Measurements from ENCODE around the gene KCNJ13. TPM values are rescaled to one million over a fixed set of nuclear protein-coding genes. Genes with fewer than 3 reads are reported as not detected.

Gene KCNJ13
- polyA plus RNA-seq, 2 of the 4 experiments (the other 2 are of a cell fraction), result not detected

GRCh38 chr2:232781765-232782164, 5.4 kb upstream of the KCNJ13 start:
- no peak overlapping the region for H3K4me3 ChIP-seq
- H3K4me2 ChIP-seq, result peak overlapping the region; percentile 36
- ATAC-seq, result peak in 1 of 2 experiments; percentile 71; a peak in 3 of 6 replicates
- CTCF ChIA-PET, result no interaction called here
- H3K27ac ChIP-seq, result 0 out of 6 replicates have a peak overlapping the region, but pooled peaks of 1 of the 2 experiments have one; percentile 23
- FAIRE-seq, result peak; percentile 46
- TF ChIP-seq NR3C1 (IDR thresholded peaks at IDR 0.05) (no peak), ELK1 (IDR thresholded peaks at IDR 0.05; ENCODE audit: low read depth, low read length) (no peak), PHF8 (IDR thresholded peaks at IDR 0.05; ENCODE audit: borderline replicate concordance, low read depth) (no peak), CTCF (IDR thresholded peaks at IDR 0.05) (no peak), KDM5A (IDR thresholded peaks at IDR 0.05) (no peak)
- DNase-seq (ENCODE audit: low read depth in 1 of 2, low spot score in 1 of 2), result peak; percentile 30 to 37
- H3K4me1 ChIP-seq, result peaks cover 12% of the 10 kb centered on the region
- POLR2A ChIA-PET, result no interaction called here
- no peaks in the 10 kb centered on the region for H3K9me3 ChIP-seq

- Histone ChIP-seq H3K27ac (no peak overlapping the region), H3K4me3 (no peak overlapping the region), H3K9me3 (no peaks in the 10 kb centered on the region), H3K4me2 (no peak overlapping the region), H3K4me1 (peaks cover 12% of the 10 kb centered on the region)
- CTCF ChIA-PET, result no interaction called here
- no peak for TF ChIP-seq SREBF2 (IDR thresholded peaks at IDR 0.05)
- TF ChIP-seq ZFP36 (IDR thresholded peaks at IDR 0.05; ENCODE audit: borderline replicate concordance, partially characterized antibody), result no peak
- TF ChIP-seq HEYL (CRISPR knock-in tag; IDR thresholded peaks at IDR 0.05), result no peak
- no peak for TF ChIP-seq NFE2L2 (conservative IDR thresholded peaks at IDR 0.05; ENCODE audit: low read length)
- TF ChIP-seq USF2 (IDR thresholded peaks at IDR 0.05), result no peak
- TF ChIP-seq BHLHE40 (IDR thresholded peaks at IDR 0.05; ENCODE audit: low read depth, low read length), result no peak
- no peak for TF ChIP-seq POLR2AphosphoS2 (conservative IDR thresholded peaks at IDR 0.05; ENCODE audit: low read length)
- no peak for TF ChIP-seq RCOR1 (IDR thresholded peaks at IDR 0.05; ENCODE audit: low read depth, low read length)
- no peak for TF ChIP-seq BCL3 (IDR thresholded peaks at IDR 0.05)
- no peak for TF ChIP-seq FOSB (CRISPR knock-in tag; IDR thresholded peaks at IDR 0.05)
- TF ChIP-seq ZC3H11A (IDR thresholded peaks at IDR 0.05), result no peak
- TF ChIP-seq KDM1A (IDR thresholded peaks at IDR 0.05; ENCODE audit: low read depth), result no peak
- POLR2A ChIA-PET, result no interaction called here
- DNase-seq (ENCODE audit: low read depth in 1 of 2, low spot score in 1 of 2), result no peak
- no peak for FAIRE-seq
- ATAC-seq, result no peak
- 66% methylated on average over 1 of the region's 1 CpG for WGBS (ENCODE audit: missing lambda C conversion rate)
Measured at GRCh38 chr2:232779934-232780333, 3.6 kb upstream of the KCNJ13 start.

GRCh38 chr2:232779465-232779864, 3.1 kb upstream of the KCNJ13 start:
- 84% methylated on average over 3 of the region's 3 CpGs for WGBS (ENCODE audit: missing lambda C conversion rate)
- ATAC-seq (no peak), FAIRE-seq (no peak), DNase-seq (ENCODE audit: low read depth in 1 of 2, low spot score in 1 of 2) (no peak)
- POLR2A ChIA-PET, result no interaction called here
- Histone ChIP-seq H3K4me1 (peaks cover 12% of the 10 kb centered on the region), H3K4me3 (no peak overlapping the region), H3K27ac (no peak overlapping the region), H3K4me2 (no peak overlapping the region), H3K9me3 (no peaks in the 10 kb centered on the region)
- CTCF ChIA-PET, result interaction anchor here (0.7 kb wide), 1 partner anchor 174 kb away, joined by 3 read pairs; no protein-coding TSS in a partner anchor
- no peak for TF ChIP-seq ESRRA (IDR thresholded peaks at IDR 0.05; ENCODE audit: borderline replicate concordance, low read length)
- no peak for TF ChIP-seq ATOH8 (CRISPR knock-in tag; IDR thresholded peaks at IDR 0.05; ENCODE audit: low read depth)
- TF ChIP-seq ZSCAN20 (CRISPR knock-in tag; IDR thresholded peaks at IDR 0.05), result no peak
- TF ChIP-seq POLR2A (IDR thresholded peaks at IDR 0.05; ENCODE audit: low read length), result no peak
- TF ChIP-seq TFCP2L1 (CRISPR knock-in tag; IDR thresholded peaks at IDR 0.05), result no peak
- TF ChIP-seq FOXS1 (CRISPR knock-in tag; IDR thresholded peaks at IDR 0.05), result no peak
- no peak for TF ChIP-seq RAD21 (conservative IDR thresholded peaks at IDR 0.05 in 1 of 2, IDR thresholded peaks at IDR 0.05 in 1 of 2)
- no peak for TF ChIP-seq CBX2 (IDR thresholded peaks at IDR 0.05; ENCODE audit: borderline replicate concordance, low read depth)
- no peak for TF ChIP-seq GATA3 (IDR thresholded peaks at IDR 0.05; ENCODE audit: borderline replicate concordance)
- TF ChIP-seq FOSL2 (IDR thresholded peaks at IDR 0.05), result no peak
- TF ChIP-seq FOSL2 (CRISPR knock-in tag; IDR thresholded peaks at IDR 0.05), result no peak
- TF ChIP-seq SMC3 (IDR thresholded peaks at IDR 0.05), result no peak
- no peak for TF ChIP-seq NPAS2 (CRISPR knock-in tag; IDR thresholded peaks at IDR 0.05; ENCODE audit: borderline replicate concordance)
- TF ChIP-seq E2F6 (IDR thresholded peaks at IDR 0.05; ENCODE audit: borderline replicate concordance, low read depth), result no peak
- no peak for TF ChIP-seq BHLHE40 (IDR thresholded peaks at IDR 0.05; ENCODE audit: low read depth, low read length)
- TF ChIP-seq RFX5 (IDR thresholded peaks at IDR 0.05), result no peak

All from A549 (cell line).